A673 (cell line): ENCODE results near the gene MED15. TPM values are rescaled to one million over a fixed set of nuclear protein-coding genes. Genes with fewer than 3 reads are reported as not detected.
A peak's percentile ranks its signal among the peaks of the same experiment; 100 is the strongest.
"Not testable (repeated sequence)": the region's sequence is repeated elsewhere in the genome, so short reads cannot be mapped to it uniquely, and the experiment has no call there.

ENCODE experiments used
- BruUV-seq: library from RNA; stranded (reverse); fragments of 400-500 nt; replicated peaks from 2 replicates; lab custom pipeline; 2021; lab: Mats Ljungman, UMichigan
- CTCF ChIA-PET: fragments of 300-600 bp; sonication (Branson Sonifier 250); formaldehyde crosslinking; loops from one replicate; lab custom pipeline; 2022; ENCODE audit warnings: antibody characterized with exemption; lab: Charles Lee
- POLR2A ChIA-PET: fragments of 300-600 bp; sonication (Branson Sonifier 250); formaldehyde crosslinking; loops from one replicate; lab custom pipeline; 2022; ENCODE audit warnings: antibody characterized with exemption; ENCODE audit not compliant: low non-redundant PET; lab: Charles Lee
- DNase-seq: peaks from one replicate; pipeline ENCODE4 v3.0.0-alpha.2; 2015; ENCODE audit warnings: low spot score
- H3K27ac ChIP-seq: fragments of 200-600 bp; sonication (generic); 2 replicates; pipeline ENCODE4 v1.5.1; 2016; ENCODE audit warnings: mixed run types, low read depth, mild to moderate bottlenecking, mixed read lengths, antibody characterized with exemption, low read length; ENCODE audit not compliant: poor library complexity, severe bottlenecking
- H3K27me3 ChIP-seq: fragments of 200-600 bp; sonication (generic); replicated peaks from 2 replicates; pipeline ENCODE4 v1.6.1; 2017; ENCODE audit warnings: mixed run types, low read depth, mild to moderate bottlenecking, mixed read lengths, antibody characterized with exemption, low read length; ENCODE audit not compliant: insufficient read depth, poor library complexity
- H3K36me3 ChIP-seq: fragments of 200-600 bp; sonication (generic); 2 replicates; pipeline ENCODE4 v1.6.1; 2016; ENCODE audit warnings: mixed run types, mild to moderate bottlenecking, mixed read lengths, antibody characterized with exemption, low read length; ENCODE audit not compliant: insufficient read depth, poor library complexity, severe bottlenecking
- H3K4me1 ChIP-seq: fragments of 200-600 bp; sonication (generic); 2 replicates; pipeline ENCODE4 v1.6.1; 2017; ENCODE audit warnings: mixed run types, mild to moderate bottlenecking, mixed read lengths, antibody characterized with exemption, low read length; ENCODE audit not compliant: insufficient read depth, poor library complexity, severe bottlenecking
- H3K4me3 ChIP-seq: fragments of 200-600 bp; sonication (generic); 2 replicates; pipeline ENCODE4 v1.5.1; 2016; ENCODE audit warnings: low read depth, mixed run types, mild to moderate bottlenecking, mixed read lengths, low read length; ENCODE audit not compliant: poor library complexity, severe bottlenecking
- H3K9me3 ChIP-seq: fragments of 200-600 bp; sonication (generic); 2 replicates; pipeline ENCODE4 v1.6.1; 2016; ENCODE audit warnings: mixed run types, low read depth, mild to moderate bottlenecking, mixed read lengths, antibody characterized with exemption, low read length; ENCODE audit not compliant: poor library complexity, severe bottlenecking
- CTCF ChIP-seq: fragments of 300-800, 200-600 bp; sonication (generic); conservative IDR thresholded peaks from 2 replicates; pipeline ENCODE4 v1.5.1; 2017; ENCODE audit warnings: low read depth, mild to moderate bottlenecking, antibody characterized with exemption, low read length, moderate library complexity, mixed read lengths
- EZH2 ChIP-seq: fragments of 200-600 bp; sonication (generic); IDR thresholded peaks from 2 replicates; pipeline ENCODE4 v1.6.1; 2017; ENCODE audit warnings: borderline replicate concordance, low read depth, mild to moderate bottlenecking, mixed read lengths, antibody characterized with exemption, low read length; ENCODE audit not compliant: poor library complexity, severe bottlenecking
- intact Hi-C: fragments of 100-400 bp; cut with micrococcal nuclease; formaldehyde crosslinking; loops from one replicate; pipeline ENCODE4 v1.10.0; 2022; ENCODE audit not compliant: unreplicated experiment
- total RNA-seq: library from RNA; stranded (reverse); gene quantifications from 2 replicates; pipeline ENCODE4 v1.2.3, GENCODE V29; 2021

MED15 gene
- total RNA-seq, 1 experiment from 2014 or later = 96.2 TPM

GRCh38 chr22:20591660-20592310 is 84.4 kb downstream of the MED15 start:
- no peaks in the 10 kb centered on the region for H3K27me3 ChIP-seq
- DNase-seq = peak; percentile 47
- POLR2A ChIA-PET = no interaction called here
- H3K36me3 ChIP-seq = peaks cover under 1% of the 10 kb centered on the region
- H3K27ac ChIP-seq = no peak overlapping the region
- CTCF ChIA-PET = no interaction called here
- no TSS peak for BruUV-seq
- TF ChIP-seq CTCF (no peak), EZH2 (no peak)
- no peaks in the 10 kb centered on the region for H3K4me1 ChIP-seq
- intact Hi-C loops = no loop called here
- no peaks in the 10 kb centered on the region for H3K9me3 ChIP-seq
- no peak overlapping the region for H3K4me3 ChIP-seq

GRCh38 chr22:20594038-20594437 is 86.6 kb downstream of the MED15 start:
- CTCF ChIA-PET, H3K27ac ChIP-seq, H3K27me3 ChIP-seq, H3K4me3 ChIP-seq, intact Hi-C loops, H3K36me3 ChIP-seq, POLR2A ChIA-PET, H3K4me1 ChIP-seq, BruUV-seq, DNase-seq, H3K9me3 ChIP-seq: not testable (repeated sequence)

- CTCF ChIA-PET = not testable (repeated sequence)
Observed at GRCh38 chr22:20594486-20594885, 87.1 kb downstream of the MED15 start.

GRCh38 chr22:20595461-20595860 is 88.1 kb downstream of the MED15 start:
- ChIA-PET CTCF (no interaction called here), POLR2A (no interaction called here)
- no TSS peak for BruUV-seq
- Histone ChIP-seq H3K4me3 (no peak overlapping the region), H3K27ac (no peak overlapping the region), H3K27me3 (no peaks in the 10 kb centered on the region), H3K4me1 (no peaks in the 10 kb centered on the region), H3K9me3 (no peaks in the 10 kb centered on the region), H3K36me3 (no peaks in the 10 kb centered on the region)
- no peak for DNase-seq
- TF ChIP-seq CTCF = no peak
- TF ChIP-seq EZH2 = no peak
- intact Hi-C loops = no loop called here

More at GRCh38 chr22:20594486-20594885, 87.1 kb downstream of the MED15 start:
- H3K27me3 ChIP-seq, H3K4me3 ChIP-seq, DNase-seq, intact Hi-C loops, H3K4me1 ChIP-seq, H3K36me3 ChIP-seq, H3K27ac ChIP-seq, H3K9me3 ChIP-seq, BruUV-seq, POLR2A ChIA-PET: not testable (repeated sequence)
